Left lung (tissue), 10 donors: ENCODE measurements around the gene SPRR5. TPM values are rescaled to one million over a fixed set of nuclear protein-coding genes. Genes with fewer than 3 reads are reported as not detected.

Source experiments
- ATAC-seq: fragments of 200-7000 bp; cut with Tn5 transposase; one replicate; pipeline ENCODE4 v1.9.1; 2020; ENCODE audit warnings: moderate library complexity
- DNase-seq, 4 donors: peaks; one replicate each; pipeline ENCODE4 v3.0.0-alpha.2; 2013 to 2020
- H3K27ac ChIP-seq, 2 donors: fragments of 200-600 bp; sonication (generic) in 1 of 2; one replicate each; pipeline versions ENCODE4 v1.5.0 to v1.8.0; 2020 to 2021
- H3K27me3 ChIP-seq, 2 donors: fragments of 200-600 bp; sonication (generic) in 1 of 2; one replicate each; pipeline versions ENCODE4 v1.5.0 to v1.8.0; 2020 to 2021
- H3K36me3 ChIP-seq, 2 donors: fragments of 200-600 bp; sonication (generic) in 1 of 2; one replicate each; pipeline versions ENCODE4 v1.5.0 to v1.8.0; 2020 to 2021
- H3K4me1 ChIP-seq, 2 donors: fragments of 200-600 bp; one replicate each; pipeline ENCODE4 v1.8.0; 2021
- H3K4me3 ChIP-seq, 2 donors: fragments of 200-600 bp; sonication (generic) in 1 of 2; one replicate each; pipeline versions ENCODE4 v1.5.0 to v1.8.0; 2020 to 2021; ENCODE audit warnings: mild to moderate bottlenecking in 1 of 2
- H3K9me3 ChIP-seq, 2 donors: fragments of 200-600 bp; sonication (generic) in 1 of 2; one replicate each; pipeline versions ENCODE4 v1.5.0 to v1.8.0; 2020 to 2021
- CTCF ChIP-seq, 2 donors: fragments of 200-600 bp; sonication (generic) in 1 of 2; IDR thresholded peaks; one replicate each; pipeline versions ENCODE4 v1.5.0 to v1.8.0; 2021; ENCODE audit warnings: antibody characterized with exemption in 2 of 2
- intact Hi-C, 2 donors: fragments of 100-400 bp; cut with DNase I; formaldehyde crosslinking; loops; one replicate each; pipeline versions ENCODE4 v1.11.2 to v1.14.2; 2022
- polyA plus RNA-seq, 6 donors: library from polyadenylated mRNA; unstranded; fragments of 120-200 nt; gene quantifications; one replicate each; pipeline ENCODE4 v1.2.1, GENCODE V29; 2013; ENCODE audit not compliant: insufficient read length in 6 of 6
- total RNA-seq, 2 donors: library from RNA; stranded (reverse); fragmentation: NEBNext Ultra II Directional; extraction: Animal tissue kit (Norgen Biotek cat#: 25700); gene quantifications; one replicate each; pipeline ENCODE4 v1.2.1, GENCODE V29; 2021
- donor health status: DM: no; HTN: yes; CAD: no.
- donor health status: DM: no; HTN: no; CAD: no.

Gene SPRR5
- total and polyA plus RNA-seq, 8 donors = not detected

GRCh38 chr1:152997901-152998300 lies 50.9 kb downstream of the SPRR5 start:
- no peaks in the 10 kb centered on the region for H3K27me3 ChIP-seq
- no peak overlapping the region for H3K4me3 ChIP-seq
- H3K9me3 ChIP-seq = peaks cover 0 to 4% of the 10 kb centered on the region in 2 donors
- TF ChIP-seq CTCF (IDR thresholded peaks at IDR 0.05) = no peak
- no peak for DNase-seq
- no peak overlapping the region for H3K27ac ChIP-seq
- ATAC-seq = no peak
- intact Hi-C loops = no loop called here
- no peaks in the 10 kb centered on the region for H3K4me1 ChIP-seq
- no peaks in the 10 kb centered on the region for H3K36me3 ChIP-seq

- Histone ChIP-seq H3K27me3 (no peaks in the 10 kb centered on the region), H3K9me3 (peaks cover 0 to 4% of the 10 kb centered on the region in 2 donors), H3K4me3 (no peak overlapping the region), H3K4me1 (no peaks in the 10 kb centered on the region), H3K27ac (no peak overlapping the region), H3K36me3 (no peaks in the 10 kb centered on the region)
- intact Hi-C loops = no loop called here
- DNase-seq (no peak), ATAC-seq (no peak)
- no peak for TF ChIP-seq CTCF (IDR thresholded peaks at IDR 0.05)
Observed at GRCh38 chr1:152998476-152998875, 51.5 kb downstream of the SPRR5 start.

Other genes with a start within 250 kb of the SPRR5 start
- gene LCE2A, start 248.9 kb upstream of the SPRR5 start, total RNA-seq = not detected
- gene LCE2A, start 248.9 kb upstream of the SPRR5 start, polyA plus RNA-seq = not detected
- not detected for gene LCE4A, start 239.0 kb upstream of the SPRR5 start, total RNA-seq
- gene LCE4A, start 239.0 kb upstream of the SPRR5 start, polyA plus RNA-seq = not detected
- gene KPRP, start 189.2 kb upstream of the SPRR5 start, total RNA-seq = not detected
- gene KPRP, start 189.2 kb upstream of the SPRR5 start, polyA plus RNA-seq = not detected
- gene LCE1F, start 172.1 kb upstream of the SPRR5 start, total RNA-seq = not detected
- gene LCE1F, start 172.1 kb upstream of the SPRR5 start, polyA plus RNA-seq = not detected
- gene LCE1E, start 160.9 kb upstream of the SPRR5 start, total RNA-seq = not detected
- not detected for gene LCE1E, start 160.9 kb upstream of the SPRR5 start, polyA plus RNA-seq
- not detected for gene LCE1D, start 150.5 kb upstream of the SPRR5 start, total RNA-seq
- not detected for gene LCE1D, start 150.5 kb upstream of the SPRR5 start, polyA plus RNA-seq
- not detected for gene LCE1C, start 140.6 kb upstream of the SPRR5 start, total RNA-seq
- not detected for gene LCE1C, start 140.6 kb upstream of the SPRR5 start, polyA plus RNA-seq
- gene LCE1B, start 135.2 kb upstream of the SPRR5 start, total RNA-seq = not detected
- gene LCE1B, start 135.2 kb upstream of the SPRR5 start, polyA plus RNA-seq = not detected
- gene LCE1A, start 119.7 kb upstream of the SPRR5 start, total RNA-seq = not detected
- gene LCE1A, start 119.7 kb upstream of the SPRR5 start, polyA plus RNA-seq = not detected
- gene LCE6A, start 104.3 kb upstream of the SPRR5 start, total RNA-seq = not detected
- not detected for gene LCE6A, start 104.3 kb upstream of the SPRR5 start, polyA plus RNA-seq
- gene LCE7A, start 87.2 kb upstream of the SPRR5 start, total RNA-seq = not detected
- gene LCE7A, start 87.2 kb upstream of the SPRR5 start, polyA plus RNA-seq = not detected
- not detected for gene SMCP, start 68.9 kb upstream of the SPRR5 start, total RNA-seq
- not detected for gene SMCP, start 68.9 kb upstream of the SPRR5 start, polyA plus RNA-seq
- gene IVL, start 38.7 kb upstream of the SPRR5 start, total RNA-seq = under 1 TPM in 1 of 2 donors, not detected in 1; 0.12 TPM
- not detected for gene IVL, start 38.7 kb upstream of the SPRR5 start, polyA plus RNA-seq
- gene SPRR4, start 23.4 kb downstream of the SPRR5 start, total RNA-seq = not detected
- gene SPRR4, start 23.4 kb downstream of the SPRR5 start, polyA plus RNA-seq = not detected
- gene SPRR1A, start 36.9 kb downstream of the SPRR5 start, total RNA-seq = not detected
- not detected for gene SPRR1A, start 36.9 kb downstream of the SPRR5 start, polyA plus RNA-seq
- gene SPRR3, start 54.5 kb downstream of the SPRR5 start, total RNA-seq = not detected
- under 1 TPM in 4 of 6 donors, not detected in 2; 0.24 to 0.55 (median 0.29) TPM for gene SPRR3, start 54.5 kb downstream of the SPRR5 start, polyA plus RNA-seq
- gene SPRR1B, start 84.0 kb downstream of the SPRR5 start, total RNA-seq = under 1 TPM in 1 of 2 donors, not detected in 1; 0.73 TPM
- gene SPRR1B, start 84.0 kb downstream of the SPRR5 start, polyA plus RNA-seq = under 1 TPM in 1 of 6 donors, not detected in 5; 0.24 TPM
- gene SPRR2D, start 93.9 kb downstream of the SPRR5 start, total RNA-seq = not detected
- gene SPRR2D, start 93.9 kb downstream of the SPRR5 start, polyA plus RNA-seq = not detected
- not detected for gene SPRR2A, start 110.3 kb downstream of the SPRR5 start, total RNA-seq
- not detected for gene SPRR2A, start 110.3 kb downstream of the SPRR5 start, polyA plus RNA-seq
- gene SPRR2B, start 124.4 kb downstream of the SPRR5 start, total RNA-seq = not detected
- not detected for gene SPRR2B, start 124.4 kb downstream of the SPRR5 start, polyA plus RNA-seq
- gene SPRR2E, start 147.3 kb downstream of the SPRR5 start, total RNA-seq = not detected
- not detected for gene SPRR2E, start 147.3 kb downstream of the SPRR5 start, polyA plus RNA-seq
- gene SPRR2F, start 166.3 kb downstream of the SPRR5 start, total RNA-seq = not detected
- under 1 TPM in 1 of 6 donors, not detected in 5; 0.63 TPM for gene SPRR2F, start 166.3 kb downstream of the SPRR5 start, polyA plus RNA-seq
- not detected for gene SPRR2G, start 203.7 kb downstream of the SPRR5 start, total RNA-seq
- gene SPRR2G, start 203.7 kb downstream of the SPRR5 start, polyA plus RNA-seq = not detected